Measurements from ENCODE around the gene GPR119. TPM values are rescaled to one million over a fixed set of nuclear protein-coding genes. Genes with fewer than 3 reads are reported as not detected.

Gene GPR119
- polyA plus RNA-seq, 1 experiment: not detected

GRCh38 chrX:130416785-130417184, 31.3 kb upstream of the GPR119 start:
- Histone ChIP-seq H3K27me3 (ENCODE audit: control insufficient read depth, insufficient read depth, low read length) (no peaks in the 10 kb centered on the region), H3K36me3 (ENCODE audit: control insufficient read depth, insufficient read depth, low read length) (peaks cover 1% of the 10 kb centered on the region), H3K4me3 (ENCODE audit: low read depth, low read length) (no peak overlapping the region)
- TF ChIP-seq, protein P1, sequence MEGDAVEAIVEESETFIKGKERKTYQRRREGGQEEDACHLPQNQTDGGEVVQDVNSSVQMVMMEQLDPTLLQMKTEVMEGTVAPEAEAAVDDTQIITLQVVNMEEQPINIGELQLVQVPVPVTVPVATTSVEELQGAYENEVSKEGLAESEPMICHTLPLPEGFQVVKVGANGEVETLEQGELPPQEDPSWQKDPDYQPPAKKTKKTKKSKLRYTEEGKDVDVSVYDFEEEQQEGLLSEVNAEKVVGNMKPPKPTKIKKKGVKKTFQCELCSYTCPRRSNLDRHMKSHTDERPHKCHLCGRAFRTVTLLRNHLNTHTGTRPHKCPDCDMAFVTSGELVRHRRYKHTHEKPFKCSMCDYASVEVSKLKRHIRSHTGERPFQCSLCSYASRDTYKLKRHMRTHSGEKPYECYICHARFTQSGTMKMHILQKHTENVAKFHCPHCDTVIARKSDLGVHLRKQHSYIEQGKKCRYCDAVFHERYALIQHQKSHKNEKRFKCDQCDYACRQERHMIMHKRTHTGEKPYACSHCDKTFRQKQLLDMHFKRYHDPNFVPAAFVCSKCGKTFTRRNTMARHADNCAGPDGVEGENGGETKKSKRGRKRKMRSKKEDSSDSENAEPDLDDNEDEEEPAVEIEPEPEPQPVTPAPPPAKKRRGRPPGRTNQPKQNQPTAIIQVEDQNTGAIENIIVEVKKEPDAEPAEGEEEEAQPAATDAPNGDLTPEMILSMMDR (IDR thresholded peaks at IDR 0.05; ENCODE audit: insufficient read depth, low read depth, low read length): no peak
- no peak for DNase-seq (ENCODE audit: low read depth)
- CTCF ChIA-PET: no interaction called here
- POLR2A ChIA-PET: no interaction called here

DNA sequence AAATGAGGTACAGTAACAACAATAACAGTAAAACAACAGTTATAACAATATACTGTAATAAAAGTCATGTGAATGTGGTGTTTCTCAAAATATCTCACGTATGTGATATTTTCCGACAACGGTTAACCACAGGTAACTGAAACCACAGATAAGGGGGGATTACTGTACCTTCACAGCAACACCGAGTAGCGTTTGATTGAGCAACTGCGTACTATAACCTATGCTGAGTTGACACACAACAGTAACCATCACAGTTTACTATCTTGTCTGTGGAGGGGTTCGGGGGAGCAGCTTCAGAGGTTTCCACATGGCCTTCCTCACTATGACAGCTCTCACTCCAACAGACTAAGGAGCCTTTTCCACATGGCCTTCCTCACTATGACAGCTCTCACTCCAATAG, 29.7 kb upstream of the GPR119 start:
- TF ChIP-seq, protein P1 (IDR thresholded peaks at IDR 0.05; ENCODE audit: insufficient read depth, low read depth, low read length): no peak
- Histone ChIP-seq H3K36me3 (ENCODE audit: control insufficient read depth, insufficient read depth, low read length) (peaks cover 3% of the 10 kb centered on the region), H3K27me3 (ENCODE audit: control insufficient read depth, insufficient read depth, low read length) (no peaks in the 10 kb centered on the region), H3K4me3 (ENCODE audit: low read depth, low read length) (no peak overlapping the region)
- no peak for DNase-seq (ENCODE audit: low read depth)
- ChIA-PET POLR2A (no interaction called here), CTCF (no interaction called here)

DNA sequence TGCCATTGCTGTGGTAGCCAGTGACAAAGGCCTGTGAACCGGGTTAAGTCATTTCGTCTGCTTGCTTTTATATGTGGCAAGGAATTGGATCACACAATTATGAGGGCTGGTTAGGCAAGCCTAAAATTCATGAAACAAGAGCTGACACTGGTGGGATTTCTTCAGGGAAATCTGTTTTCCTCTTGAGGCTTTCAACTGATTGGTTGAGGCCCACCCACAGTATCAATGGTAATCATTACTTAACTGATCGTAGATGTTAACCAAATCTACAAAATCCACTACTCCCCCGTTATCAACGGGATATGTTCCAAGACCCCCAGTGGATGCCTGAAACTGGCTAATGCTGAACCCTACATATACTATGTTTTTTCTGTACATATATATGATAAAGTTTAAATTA, 29.3 kb upstream of the GPR119 start:
- TF ChIP-seq, protein P1 (IDR thresholded peaks at IDR 0.05; ENCODE audit: insufficient read depth, low read depth, low read length): no peak
- CTCF ChIA-PET: no interaction called here
- POLR2A ChIA-PET: no interaction called here
- H3K4me3 ChIP-seq (ENCODE audit: low read depth, low read length): no peak overlapping the region
- H3K36me3 ChIP-seq (ENCODE audit: control insufficient read depth, insufficient read depth, low read length): peaks cover 3% of the 10 kb centered on the region
- H3K27me3 ChIP-seq (ENCODE audit: control insufficient read depth, insufficient read depth, low read length): no peaks in the 10 kb centered on the region
- DNase-seq (ENCODE audit: low read depth): no peak

DNA sequence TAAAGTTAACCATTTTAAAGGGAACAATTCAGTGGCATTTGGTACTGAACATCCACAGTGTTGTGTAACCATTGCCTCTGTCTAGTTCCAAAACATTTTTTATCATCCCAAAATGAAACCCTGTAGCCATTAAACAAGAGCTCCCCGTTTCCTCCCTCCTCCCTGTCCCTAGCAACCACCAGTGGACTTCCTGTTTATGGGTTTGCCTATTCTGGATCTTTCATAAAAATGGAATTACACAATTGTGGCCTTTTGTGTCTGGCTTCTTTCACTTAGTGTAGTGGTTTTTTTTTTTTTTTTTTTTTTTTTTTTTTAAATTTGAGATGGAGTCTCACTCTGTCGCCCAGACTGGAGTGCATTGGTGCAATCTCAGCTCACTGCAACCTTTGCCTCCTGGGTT, 27.9 kb upstream of the GPR119 start:
- no peak overlapping the region for H3K4me3 ChIP-seq (ENCODE audit: low read depth, low read length)
- CTCF ChIA-PET: no interaction called here
- DNase-seq (ENCODE audit: low read depth): no peak
- TF ChIP-seq, protein P1 (IDR thresholded peaks at IDR 0.05; ENCODE audit: insufficient read depth, low read depth, low read length): no peak
- no peaks in the 10 kb centered on the region for H3K27me3 ChIP-seq (ENCODE audit: control insufficient read depth, insufficient read depth, low read length)
- POLR2A ChIA-PET: no interaction called here
- peaks cover 3% of the 10 kb centered on the region for H3K36me3 ChIP-seq (ENCODE audit: control insufficient read depth, insufficient read depth, low read length)

GRCh38 chrX:130402208-130402684, 16.8 kb upstream of the GPR119 start:
- TF ChIP-seq, protein P1 (IDR thresholded peaks at IDR 0.05; ENCODE audit: insufficient read depth, low read depth, low read length): no peak
- no peaks in the 10 kb centered on the region for H3K27me3 ChIP-seq (ENCODE audit: control insufficient read depth, insufficient read depth, low read length)
- H3K36me3 ChIP-seq (ENCODE audit: control insufficient read depth, insufficient read depth, low read length): no peaks in the 10 kb centered on the region
- DNase-seq (ENCODE audit: low read depth): no peak
- peak overlapping the region; percentile 77 for H3K4me3 ChIP-seq (ENCODE audit: low read depth, low read length)
- CTCF ChIA-PET: interaction anchor here (0.9 to 1.1 kb wide), 2 partner anchors 73 to 513 kb away, joined by 3 read pairs; no protein-coding TSS in a partner anchor
- POLR2A ChIA-PET: no interaction called here
